ENCODE measurements around the gene SPSB2. TPM values are rescaled to one million over a fixed set of nuclear protein-coding genes. Genes with fewer than 3 reads are reported as not detected.

The SPSB2 gene
- total and polyA plus RNA-seq, 5 experiments from 2014 or later: 10.1 to 23.3 (median 10.6) TPM

DNA sequence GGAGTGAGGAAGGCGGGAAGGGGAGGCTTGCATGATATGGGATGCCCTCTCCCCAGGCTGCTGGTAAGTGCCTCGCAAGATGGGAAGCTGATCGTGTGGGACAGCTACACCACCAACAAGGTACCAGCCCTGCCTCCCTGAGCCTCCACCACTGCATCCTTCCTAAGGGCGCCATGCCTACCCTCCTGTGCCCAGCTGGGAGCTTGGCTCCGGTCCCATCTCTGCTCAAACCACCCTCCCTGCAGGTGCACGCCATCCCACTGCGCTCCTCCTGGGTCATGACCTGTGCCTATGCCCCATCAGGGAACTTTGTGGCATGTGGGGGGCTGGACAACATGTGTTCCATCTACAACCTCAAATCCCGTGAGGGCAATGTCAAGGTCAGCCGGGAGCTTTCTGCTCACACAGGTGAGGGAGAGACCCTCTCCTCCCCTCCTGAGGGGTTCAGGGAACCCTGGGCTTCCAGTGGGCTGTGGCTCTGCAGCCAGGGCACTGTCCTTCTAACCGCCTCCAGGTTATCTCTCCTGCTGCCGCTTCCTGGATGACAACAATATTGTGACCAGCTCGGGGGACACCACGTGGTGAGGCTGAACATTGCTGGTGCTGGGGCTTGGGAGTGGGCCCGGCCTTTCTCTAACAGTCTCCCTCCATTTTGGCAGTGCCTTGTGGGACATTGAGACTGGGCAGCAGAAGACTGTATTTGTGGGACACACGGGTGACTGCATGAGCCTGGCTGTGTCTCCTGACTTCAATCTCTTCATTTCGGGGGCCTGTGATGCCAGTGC, 29.8 kb downstream of the SPSB2 start:
- Mint-ChIP-seq H3K9me3 (no peaks in the 10 kb centered on the region), H3K27me3 (no peaks in the 10 kb centered on the region), H3K4me1 (no peaks in the 10 kb centered on the region), H3K27ac (no peak overlapping the region), H3K36me3 (peaks cover 0 to 2% (median 0%) of the 10 kb centered on the region in 3 donors), H3K4me3 (no peak overlapping the region)
- DNase-seq (no peak), ATAC-seq (no peak)
- POLR2A ChIA-PET: interaction anchor here (1.2 to 1.5 kb wide), 2 partner anchors 9 to 57 kb away, joined by 3 read pairs; partner anchors contain the start of gene USP5

DNA sequence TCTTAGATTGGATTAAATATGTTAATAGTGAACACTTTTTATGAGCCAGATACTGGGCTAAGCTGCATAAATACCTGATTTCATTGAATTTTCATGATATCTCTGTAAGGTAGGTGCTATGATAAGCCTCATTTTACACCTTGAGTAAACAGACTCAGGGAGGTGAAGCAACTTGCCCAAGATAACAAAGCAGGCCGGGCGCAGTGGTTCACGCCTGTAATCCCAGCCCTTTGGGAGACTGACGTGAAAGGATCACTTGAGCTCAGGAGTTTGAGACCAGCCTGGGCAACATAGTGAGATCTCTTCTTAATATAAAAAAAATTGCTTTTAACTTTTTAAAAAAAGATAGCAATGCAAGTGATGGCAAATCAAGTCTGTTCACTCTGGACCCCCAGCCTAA, 31.0 kb downstream of the SPSB2 start:
- H3K36me3 Mint-ChIP-seq: peaks cover 0 to 2% (median 0%) of the 10 kb centered on the region in 3 donors

DNA sequence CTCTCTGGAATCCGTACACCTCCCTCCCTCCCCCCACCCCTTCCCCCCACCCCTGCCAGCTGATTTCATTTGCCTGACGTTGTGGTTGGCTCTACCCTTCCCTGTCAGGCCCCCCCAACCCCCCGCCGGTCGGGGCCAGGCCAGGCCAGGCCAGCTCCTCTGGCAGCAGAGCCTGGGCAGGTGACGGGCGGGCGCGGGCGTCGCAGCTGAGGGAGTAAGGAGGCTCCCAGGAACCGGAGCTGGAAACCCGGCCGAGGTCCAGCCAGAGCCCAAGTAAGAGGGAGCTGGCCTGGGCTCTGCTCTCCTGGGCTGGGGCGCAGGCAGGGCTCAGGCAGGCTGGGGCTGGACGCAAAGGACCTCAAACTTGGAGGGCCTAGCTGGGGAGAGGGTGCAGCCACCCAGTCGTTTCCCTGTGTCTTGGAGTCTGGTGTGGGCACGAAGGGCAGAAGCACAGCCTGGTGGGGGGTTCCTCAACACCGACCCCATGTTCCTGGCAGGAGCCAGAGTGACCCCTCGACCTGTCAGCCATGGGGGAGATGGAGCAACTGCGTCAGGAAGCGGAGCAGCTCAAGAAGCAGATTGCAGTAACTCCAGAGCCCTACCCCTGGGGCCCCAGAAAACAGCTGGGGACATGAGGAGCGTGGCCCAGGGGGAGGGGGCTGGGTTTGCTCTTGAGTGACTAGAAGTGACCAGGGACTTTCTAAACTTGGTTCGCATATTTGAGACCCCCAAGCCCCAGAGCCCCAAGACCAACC, 32.2 kb downstream of the SPSB2 start, which contains the start of gene GNB3:
GNB3 (plus strand) TSS at position 165 of the 755 bp plus-strand sequence; CDS start at position 528, 363 bp downstream.
- DNase-seq: no peak
- POLR2A ChIA-PET: interaction anchor here (2.0 kb wide), 1 partner anchor 8 kb away, joined by 4 read pairs; no protein-coding TSS in a partner anchor

More for the DNA sequence above, 31.0 kb downstream of the SPSB2 start:
- no peaks in the 10 kb centered on the region for H3K4me1 Mint-ChIP-seq
- H3K9me3 Mint-ChIP-seq: no peaks in the 10 kb centered on the region
- no peak for ATAC-seq
- H3K27ac Mint-ChIP-seq: no peak overlapping the region
- no peaks in the 10 kb centered on the region for H3K27me3 Mint-ChIP-seq
- POLR2A ChIA-PET: interaction anchor here (1.2 to 1.5 kb wide), 2 partner anchors 12 to 55 kb away, joined by 3 read pairs; no protein-coding TSS in a partner anchor
- no peak overlapping the region for H3K4me3 Mint-ChIP-seq
- DNase-seq: no peak

DNA sequence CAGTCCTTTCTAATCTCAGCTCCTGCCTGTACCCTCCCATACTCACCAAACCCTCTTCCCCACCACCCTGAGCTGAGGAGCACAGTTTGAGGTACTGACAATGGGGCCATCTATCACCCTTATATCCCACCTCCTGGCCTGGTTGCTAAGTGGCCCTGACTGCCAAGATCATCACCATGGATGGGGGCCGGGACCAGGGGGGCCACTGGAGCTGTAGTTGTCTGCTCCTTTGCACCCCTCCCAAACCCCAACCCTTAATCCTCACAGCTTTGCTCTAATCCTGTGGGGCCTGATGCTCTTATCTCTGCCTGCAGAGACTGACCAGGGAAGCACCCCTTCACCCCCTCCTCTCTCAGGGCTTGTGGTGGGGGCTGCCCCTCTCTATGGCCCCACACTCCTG, 32.8 kb downstream of the SPSB2 start:
- DNase-seq (no peak), ATAC-seq (no peak)
- H3K27ac Mint-ChIP-seq: no peak overlapping the region
- H3K27me3 Mint-ChIP-seq: no peaks in the 10 kb centered on the region
- no peaks in the 10 kb centered on the region for H3K9me3 Mint-ChIP-seq
- H3K36me3 Mint-ChIP-seq: no peaks in the 10 kb centered on the region
- H3K4me3 Mint-ChIP-seq: no peak overlapping the region
- POLR2A ChIA-PET: interaction anchor here (1.2 to 2.0 kb wide), 2 partner anchors 9 to 11 kb away, joined by 3 to 4 read pairs; partner anchors contain the start of gene CDCA3
- H3K4me1 Mint-ChIP-seq: peaks cover 0 to 5% (median 3%) of the 10 kb centered on the region in 4 donors

More for the DNA sequence above, 32.2 kb downstream of the SPSB2 start, which contains the start of gene GNB3:
- Mint-ChIP-seq H3K27ac (no peak within 1 kb of the TSS), H3K36me3 (peaks cover 0 to 2% (median 0%) of the 10 kb centered on the region in 3 donors), H3K9me3 (no peaks in the 10 kb centered on the region), H3K4me3 (no peak within 1 kb of the TSS), H3K4me1 (peaks cover 0 to 1% (median 0%) of the 10 kb centered on the region in 4 donors), H3K27me3 (no peaks in the 10 kb centered on the region)
- no peak for ATAC-seq

DNA sequence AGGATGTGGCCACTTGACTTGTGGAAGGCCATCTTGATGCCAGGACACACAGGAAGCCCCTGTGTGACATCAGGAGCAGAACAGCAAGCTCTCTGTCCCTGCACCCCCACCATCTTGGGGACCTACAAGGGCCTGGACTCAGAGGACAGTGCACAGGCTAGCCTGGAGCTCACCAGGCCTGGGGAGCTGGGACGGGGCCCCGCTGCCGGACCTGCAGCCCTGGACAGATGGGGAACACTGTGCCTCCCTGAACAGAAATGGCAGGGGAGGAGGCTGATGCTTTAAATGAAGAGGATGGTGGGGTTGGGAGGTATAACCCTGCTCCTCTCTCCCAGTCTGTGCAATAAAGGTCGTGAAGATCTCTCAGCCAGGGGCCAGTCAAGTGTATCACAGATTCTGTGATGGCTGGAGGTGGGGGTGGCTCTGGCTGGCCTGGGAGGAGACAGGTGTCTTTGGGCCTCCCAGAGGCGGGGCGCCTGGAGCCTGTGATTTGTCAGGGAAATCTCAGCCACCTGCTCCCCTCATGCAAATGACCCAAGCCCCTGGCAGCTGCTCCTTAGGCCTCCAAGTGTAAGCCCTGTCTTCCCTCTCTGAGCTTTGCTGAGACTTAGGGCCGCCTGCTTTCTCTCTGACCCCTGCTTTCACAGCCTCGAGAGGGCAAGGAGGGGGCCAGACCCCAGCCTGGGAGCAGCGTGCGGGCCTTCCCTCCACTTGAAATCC, 33.5 kb downstream of the SPSB2 start:
- no peak for DNase-seq
- Mint-ChIP-seq H3K27ac (peak overlapping the region in 1 of 10 donors; percentile 56), H3K36me3 (no peaks in the 10 kb centered on the region), H3K4me3 (no peak overlapping the region), H3K27me3 (no peaks in the 10 kb centered on the region), H3K4me1 (peaks cover 0 to 5% (median 3%) of the 10 kb centered on the region in 4 donors), H3K9me3 (no peaks in the 10 kb centered on the region)
- no peak for ATAC-seq
- POLR2A ChIA-PET: interaction anchor here (1.2 to 2.0 kb wide), 2 partner anchors 9 to 12 kb away, joined by 3 to 4 read pairs; partner anchors contain the start of gene CDCA3

DNA sequence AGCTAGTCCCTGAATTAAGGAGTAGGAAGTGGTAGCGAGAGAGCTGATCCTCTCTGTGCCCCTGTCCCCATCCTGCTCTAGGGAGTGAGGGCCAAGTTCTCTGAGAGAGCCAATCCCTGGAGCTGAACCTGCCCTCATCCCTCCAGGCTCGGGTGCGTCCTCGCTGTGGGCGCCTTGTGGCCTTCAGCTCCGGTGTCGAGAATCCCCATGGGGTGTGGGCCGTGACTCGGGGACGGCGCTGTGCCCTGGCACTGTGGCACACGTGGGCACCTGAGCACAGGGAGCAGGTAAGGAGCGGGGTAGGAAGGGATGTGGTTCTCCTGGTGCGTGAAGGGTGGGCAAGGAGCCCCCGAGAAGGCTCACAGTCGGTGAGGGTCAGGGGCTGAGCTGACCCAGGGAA, 34.2 kb downstream of the SPSB2 start:
- H3K4me3 Mint-ChIP-seq: no peak overlapping the region
- POLR2A ChIA-PET: interaction anchor here (1.2 kb wide), 1 partner anchor 12 kb away, joined by 3 read pairs; the partner anchor contains the start of gene CDCA3

DNA sequence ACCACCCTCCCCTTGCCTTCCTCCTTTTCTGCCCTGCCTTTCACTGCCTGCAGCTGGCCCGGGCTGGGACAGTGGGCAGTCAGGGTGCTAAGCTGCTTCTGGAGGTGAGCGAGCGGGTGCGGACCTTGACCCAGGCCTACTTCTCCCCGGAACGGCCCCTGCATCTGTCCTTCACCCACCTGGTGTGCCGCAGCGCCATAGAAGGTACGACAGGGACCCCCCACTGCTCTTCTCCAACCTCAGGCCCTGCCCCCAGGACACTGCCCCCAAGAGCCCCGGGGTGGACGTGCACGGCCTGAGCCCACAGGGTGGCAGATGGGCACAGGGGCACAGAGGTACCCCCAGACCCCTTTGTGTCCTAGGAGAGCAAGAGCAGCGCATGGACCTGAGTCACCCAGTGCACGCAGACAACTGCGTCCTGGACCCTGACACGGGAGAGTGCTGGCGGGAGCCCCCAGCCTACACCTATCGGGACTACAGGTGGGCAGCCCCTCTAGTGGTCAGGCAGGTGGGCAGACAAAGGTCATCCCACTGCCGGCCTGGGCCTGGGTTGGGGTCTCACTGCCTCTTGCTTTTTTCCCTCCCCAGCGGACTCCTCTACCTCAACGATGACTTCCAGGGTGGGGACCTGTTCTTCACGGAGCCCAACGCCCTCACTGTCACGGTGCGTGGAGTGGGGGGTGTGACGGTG, 35.6 kb downstream of the SPSB2 start:
- Mint-ChIP-seq H3K36me3 (peaks cover 0 to 2% (median 0%) of the 10 kb centered on the region in 3 donors), H3K9me3 (no peaks in the 10 kb centered on the region), H3K4me3 (no peak overlapping the region), H3K27ac (no peak overlapping the region), H3K27me3 (no peaks in the 10 kb centered on the region), H3K4me1 (peaks cover 0 to 5% (median 3%) of the 10 kb centered on the region in 4 donors)
- POLR2A ChIA-PET: interaction anchor here (1.3 kb wide), 1 partner anchor 9 kb away, joined by 4 read pairs; the partner anchor contains the start of gene P3H3
- DNase-seq: no peak
- ATAC-seq: no peak

More for the DNA sequence above, 34.2 kb downstream of the SPSB2 start:
- Mint-ChIP-seq H3K9me3 (no peaks in the 10 kb centered on the region), H3K27me3 (no peaks in the 10 kb centered on the region), H3K36me3 (peaks cover 0 to 2% (median 0%) of the 10 kb centered on the region in 3 donors), H3K4me1 (peaks cover 0 to 5% (median 3%) of the 10 kb centered on the region in 4 donors), H3K27ac (no peak overlapping the region)
- no peak for ATAC-seq
- DNase-seq: no peak

DNA sequence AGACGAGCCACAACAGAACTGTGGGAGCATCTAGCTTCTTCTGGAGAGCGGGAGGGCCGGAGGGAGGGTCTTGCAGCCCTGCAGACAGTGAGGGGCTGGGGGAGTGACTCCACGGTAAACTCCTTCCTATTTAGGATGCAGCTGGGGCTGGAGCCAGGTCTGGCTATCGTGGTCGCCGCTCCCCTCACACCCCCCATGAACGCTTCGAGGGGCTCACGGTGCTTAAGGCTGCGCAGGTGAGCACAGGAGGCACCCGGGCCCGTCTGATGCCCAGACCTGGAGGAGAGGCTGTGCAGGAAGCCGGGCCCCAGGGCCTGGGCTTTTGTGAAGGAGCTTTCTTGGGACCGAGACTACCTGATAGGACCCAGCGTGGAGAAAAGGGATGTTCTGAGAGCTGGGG, 36.3 kb downstream of the SPSB2 start:
- Mint-ChIP-seq H3K27ac (peak overlapping the region in 1 of 10 donors; percentile 22), H3K9me3 (no peaks in the 10 kb centered on the region), H3K4me3 (no peak overlapping the region), H3K27me3 (no peaks in the 10 kb centered on the region), H3K4me1 (peaks cover 0 to 5% (median 3%) of the 10 kb centered on the region in 4 donors), H3K36me3 (peaks cover 0 to 2% (median 0%) of the 10 kb centered on the region in 3 donors)
- ATAC-seq: no peak
- POLR2A ChIA-PET: interaction anchor here (0.7 to 1.3 kb wide), 3 partner anchors 8 to 366 kb away, joined by 3 to 4 read pairs (median 3); partner anchors contain the start of genes P3H3 and VAMP1
- no peak for DNase-seq

DNA sequence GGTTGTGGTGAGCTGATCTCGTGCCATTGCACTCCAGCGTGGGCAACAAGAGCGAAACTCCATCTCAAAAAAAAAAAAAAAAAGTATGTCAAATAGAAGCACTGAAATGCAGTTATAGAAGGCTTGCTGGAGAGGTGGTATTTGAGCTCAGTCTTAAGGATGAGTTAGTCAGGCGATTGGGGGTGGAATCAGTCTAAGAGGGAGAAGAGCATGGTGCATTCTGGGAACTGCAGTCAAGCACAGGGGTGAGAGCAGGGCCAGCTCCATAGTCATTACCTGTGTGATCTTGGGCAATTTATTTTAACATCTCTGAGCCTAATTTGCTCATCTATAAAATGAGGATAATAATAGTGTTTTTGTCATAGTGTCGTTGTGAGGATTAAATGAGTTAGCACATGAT, 38.2 kb downstream of the SPSB2 start:
- Mint-ChIP-seq H3K4me1 (peaks cover 0 to 7% (median 4%) of the 10 kb centered on the region in 4 donors), H3K9me3 (no peaks in the 10 kb centered on the region), H3K27me3 (peaks cover 0 to 9% (median 0%) of the 10 kb centered on the region in 5 donors), H3K4me3 (no peak overlapping the region), H3K36me3 (peaks cover 0 to 6% (median 0%) of the 10 kb centered on the region in 3 donors), H3K27ac (peak overlapping the region in 1 of 10 donors; percentile 41)
- ATAC-seq (no peak), DNase-seq (no peak)
- POLR2A ChIA-PET: interaction anchor here (0.6 to 1.4 kb wide), 3 partner anchors 81 to 203 kb away, joined by 3 to 6 read pairs (median 4); partner anchors contain the start of gene MLF2

DNA sequence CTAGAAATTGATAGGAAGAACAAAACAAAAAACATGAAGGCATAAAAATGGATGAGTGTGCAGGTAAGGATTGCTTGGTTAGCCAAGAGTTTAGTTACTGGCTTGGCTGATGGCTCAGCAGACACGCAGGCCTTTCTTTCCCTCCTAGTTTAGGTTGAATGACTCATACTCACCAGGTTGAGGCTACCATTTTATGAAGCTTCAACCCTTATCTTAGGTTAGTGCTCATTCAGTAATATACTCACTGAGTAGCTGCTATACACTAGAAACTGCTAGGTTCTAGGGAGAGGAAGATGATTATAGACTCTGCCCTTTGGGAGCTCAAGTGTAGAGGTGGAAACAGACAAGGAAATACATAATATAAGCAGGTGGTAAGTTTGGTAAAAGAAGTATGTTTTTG, 38.8 kb downstream of the SPSB2 start:
- H3K27ac Mint-ChIP-seq: peak overlapping the region in 2 of 10 donors; percentile 12 to 41
- POLR2A ChIA-PET: interaction anchor here (0.6 to 1.4 kb wide), 3 partner anchors 81 to 203 kb away, joined by 3 to 6 read pairs (median 4); partner anchors contain the start of gene MLF2
- DNase-seq: no peak
- ATAC-seq: no peak
- peaks cover 0 to 6% (median 0%) of the 10 kb centered on the region in 3 donors for H3K36me3 Mint-ChIP-seq
- no peak overlapping the region for H3K4me3 Mint-ChIP-seq
- H3K4me1 Mint-ChIP-seq: peaks cover 4 to 8% (median 6%) of the 10 kb centered on the region in 4 donors
- peaks cover 0 to 10% (median 0%) of the 10 kb centered on the region in 5 donors for H3K27me3 Mint-ChIP-seq
- H3K9me3 Mint-ChIP-seq: no peaks in the 10 kb centered on the region

DNA sequence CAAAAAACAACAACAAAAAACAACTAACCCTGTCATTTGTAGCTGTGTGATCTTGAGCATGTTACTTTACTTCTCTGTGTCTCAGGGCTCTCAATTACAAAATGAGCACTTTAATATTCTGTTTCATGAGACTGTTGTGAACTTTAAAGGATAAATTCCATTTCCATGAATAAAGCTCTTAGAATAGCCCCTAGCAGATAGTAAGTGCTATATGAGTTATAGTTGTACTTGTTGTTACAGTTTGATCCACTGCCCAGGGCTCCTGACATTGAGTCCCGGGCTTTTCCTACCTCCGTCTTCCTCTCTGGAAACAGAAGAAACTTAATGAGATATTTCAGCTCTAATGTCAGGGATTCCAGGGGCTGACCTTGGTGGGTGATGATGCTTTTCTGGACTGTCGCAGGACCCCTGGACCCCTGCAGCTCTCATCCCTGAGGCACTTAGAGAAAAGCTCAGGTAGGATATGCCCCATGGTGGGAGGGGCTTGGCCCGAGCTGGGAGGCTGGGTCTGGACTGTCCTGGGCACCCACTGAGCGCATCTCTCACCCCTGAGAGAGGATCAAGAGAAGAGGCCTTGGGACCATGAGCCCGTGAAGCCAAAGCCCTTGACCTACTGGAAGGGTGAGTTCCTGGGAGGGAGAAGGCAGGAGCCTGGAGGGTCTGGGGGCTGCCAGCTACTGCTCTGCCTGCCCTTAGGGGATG, 39.8 kb downstream of the SPSB2 start:
- H3K9me3 Mint-ChIP-seq: no peaks in the 10 kb centered on the region
- H3K4me3 Mint-ChIP-seq: no peak overlapping the region
- POLR2A ChIA-PET: interaction anchor here (0.6 kb wide), 2 partner anchors 52 to 139 kb away, joined by 3 to 6 read pairs; no protein-coding TSS in a partner anchor
- DNase-seq: no peak
- H3K36me3 Mint-ChIP-seq: peaks cover 0 to 6% (median 0%) of the 10 kb centered on the region in 3 donors
- H3K27me3 Mint-ChIP-seq: peaks cover 0 to 13% (median 4%) of the 10 kb centered on the region in 5 donors
- ATAC-seq: no peak
- peaks cover 9 to 12% (median 10%) of the 10 kb centered on the region in 4 donors for H3K4me1 Mint-ChIP-seq
- no peak overlapping the region for H3K27ac Mint-ChIP-seq
